ENCODE data around the gene MARCHF2.
"Not testable (repeated sequence)": the region's sequence is repeated elsewhere in the genome, so short reads cannot be mapped to it uniquely, and the experiment has no call there.

Gene MARCHF2

DNA sequence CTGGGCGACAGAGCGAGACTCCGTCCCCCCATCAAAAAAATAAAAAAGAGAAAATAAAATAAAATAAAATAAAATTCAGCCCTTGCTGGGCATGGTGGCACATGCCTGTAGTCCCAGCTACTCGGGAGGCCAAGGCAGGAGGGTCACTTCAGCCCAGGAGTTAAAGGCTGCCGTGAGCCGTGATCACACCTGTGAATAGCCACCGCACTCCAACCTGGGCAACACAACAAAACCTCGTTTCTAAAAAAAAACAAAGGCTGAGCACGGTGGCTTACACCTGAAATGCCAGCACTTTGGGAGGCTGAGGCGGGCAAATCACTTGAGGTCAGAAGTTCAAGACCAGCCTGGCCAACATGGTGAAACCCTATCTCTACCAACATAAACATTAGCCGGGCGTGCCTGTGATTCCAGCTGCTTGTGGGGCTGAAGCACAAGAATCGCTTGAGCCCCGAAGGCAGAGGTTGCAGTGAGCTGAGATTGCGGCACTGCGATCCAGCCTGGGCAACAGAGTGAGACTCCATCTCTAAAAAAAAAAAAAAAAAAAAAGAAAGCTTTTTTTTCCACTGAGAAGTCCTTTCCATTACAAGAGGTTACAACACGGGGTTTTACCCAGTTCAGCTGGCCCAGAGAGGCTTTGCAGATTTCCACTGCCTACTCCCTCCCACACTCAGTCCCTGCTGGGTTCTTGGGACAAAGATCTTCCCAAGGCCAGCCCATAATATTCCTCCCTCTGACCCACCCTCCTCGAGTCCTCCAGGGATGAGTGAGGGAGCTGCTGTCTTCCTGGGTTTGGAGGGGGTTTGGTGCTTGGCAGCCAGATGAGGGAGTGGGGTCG, 42.7 kb upstream of the MARCHF2 start:
- H3K36me3 ChIP-seq (ENCODE audit: control insufficient read depth in 4 of 4, insufficient read depth in 4 of 4, low read length in 3 of 4), result peaks cover 0 to 6% (median 0%) of the 10 kb centered on the region in 4 experiments
- no peaks in the 10 kb centered on the region for H3K9me3 ChIP-seq (ENCODE audit: control extremely low read depth in 1 of 5, control insufficient read depth in 4 of 5, insufficient read depth in 2 of 5, low read depth in 1 of 5, low read length in 4 of 5)
- DNase-seq, result no peak
- ChIA-PET CTCF (interaction anchor here (0.8 to 2.1 kb wide), 5 partner anchors 12 to 17 kb away, joined by 3 to 10 read pairs (median 3); no protein-coding TSS in a partner anchor), POLR2A (no interaction called here)
- no peak overlapping the region for H3K4me3 ChIP-seq (ENCODE audit: control insufficient read depth in 1 of 7, extremely low read depth in 1 of 7, insufficient read depth in 4 of 7, low read depth in 2 of 7, low read length in 6 of 7)
- WGBS (ENCODE audit: insufficient coverage), result 95% methylated on average over 10 of the region's 19 CpGs
- peaks cover 0 to 28% (median 12%) of the 10 kb centered on the region in 5 experiments for H3K27me3 ChIP-seq (replicated peaks in 2 of 5; ENCODE audit: control insufficient read depth in 4 of 5, insufficient read depth in 5 of 5, low read length in 4 of 5)
- peaks cover 0 to 24% (median 20%) of the 10 kb centered on the region in 4 experiments for H3K4me1 ChIP-seq (ENCODE audit: control extremely low read depth in 1 of 4, control insufficient read depth in 4 of 4, insufficient read depth in 4 of 4, low read length in 3 of 4)
- no peak overlapping the region for H3K27ac ChIP-seq (ENCODE audit: insufficient read depth in 1 of 2, low read depth in 1 of 2, low read length in 2 of 2, poor library complexity in 1 of 2, severe bottlenecking in 2 of 2)

DNA sequence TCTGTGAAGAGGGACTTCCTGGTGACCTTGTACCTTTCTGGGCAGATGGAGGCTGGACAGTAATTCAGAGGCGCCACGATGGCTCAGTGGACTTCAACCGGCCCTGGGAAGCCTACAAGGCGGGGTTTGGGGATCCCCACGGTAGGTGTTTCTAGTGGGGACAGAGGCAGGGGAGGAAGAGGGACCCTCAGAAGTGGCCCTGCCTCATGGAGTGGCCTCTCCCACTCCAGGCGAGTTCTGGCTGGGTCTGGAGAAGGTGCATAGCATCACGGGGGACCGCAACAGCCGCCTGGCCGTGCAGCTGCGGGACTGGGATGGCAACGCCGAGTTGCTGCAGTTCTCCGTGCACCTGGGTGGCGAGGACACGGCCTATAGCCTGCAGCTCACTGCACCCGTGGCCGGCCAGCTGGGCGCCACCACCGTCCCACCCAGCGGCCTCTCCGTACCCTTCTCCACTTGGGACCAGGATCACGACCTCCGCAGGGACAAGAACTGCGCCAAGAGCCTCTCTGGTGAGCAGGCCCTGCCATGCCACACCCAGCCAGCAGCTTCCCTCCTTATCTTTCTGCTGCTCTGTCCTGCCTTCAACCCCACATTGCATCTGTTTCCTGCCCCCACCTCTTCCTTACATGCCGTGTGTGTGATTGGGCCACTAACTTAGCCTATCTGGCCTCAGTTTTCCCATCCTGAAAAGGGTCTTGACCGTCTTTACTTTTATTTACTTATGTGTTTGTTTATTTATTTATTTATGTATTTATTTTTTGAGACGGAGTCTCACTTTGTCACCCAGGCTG, 41.9 kb upstream of the MARCHF2 start:
- Histone ChIP-seq H3K4me1 (ENCODE audit: control extremely low read depth in 1 of 4, control insufficient read depth in 4 of 4, insufficient read depth in 4 of 4, low read length in 3 of 4) (peaks cover 0 to 24% (median 20%) of the 10 kb centered on the region in 4 experiments), H3K27ac (ENCODE audit: insufficient read depth in 1 of 2, low read depth in 1 of 2, low read length in 2 of 2, poor library complexity in 1 of 2, severe bottlenecking in 2 of 2) (no peak overlapping the region), H3K4me3 (ENCODE audit: control insufficient read depth in 1 of 7, extremely low read depth in 1 of 7, insufficient read depth in 4 of 7, low read depth in 2 of 7, low read length in 6 of 7) (peak overlapping the region in 1 of 7 experiments; percentile 8), H3K9me3 (ENCODE audit: control extremely low read depth in 1 of 5, control insufficient read depth in 4 of 5, insufficient read depth in 2 of 5, low read depth in 1 of 5, low read length in 4 of 5) (no peaks in the 10 kb centered on the region), H3K36me3 (ENCODE audit: control insufficient read depth in 4 of 4, insufficient read depth in 4 of 4, low read length in 3 of 4) (peaks cover 0 to 6% (median 0%) of the 10 kb centered on the region in 4 experiments), H3K27me3 (replicated peaks in 2 of 5; ENCODE audit: control insufficient read depth in 4 of 5, insufficient read depth in 5 of 5, low read length in 4 of 5) (peaks cover 0 to 20% (median 7%) of the 10 kb centered on the region in 5 experiments)
- POLR2A ChIA-PET, result no interaction called here
- 78% methylated on average over 25 of the region's 28 CpGs for WGBS (ENCODE audit: insufficient coverage)
- CTCF ChIA-PET, result interaction anchor here (1.0 to 2.1 kb wide), 3 partner anchors 13 to 18 kb away, joined by 3 to 10 read pairs (median 3); no protein-coding TSS in a partner anchor
- peak; percentile 52 to 92 (median 85) for DNase-seq

DNA sequence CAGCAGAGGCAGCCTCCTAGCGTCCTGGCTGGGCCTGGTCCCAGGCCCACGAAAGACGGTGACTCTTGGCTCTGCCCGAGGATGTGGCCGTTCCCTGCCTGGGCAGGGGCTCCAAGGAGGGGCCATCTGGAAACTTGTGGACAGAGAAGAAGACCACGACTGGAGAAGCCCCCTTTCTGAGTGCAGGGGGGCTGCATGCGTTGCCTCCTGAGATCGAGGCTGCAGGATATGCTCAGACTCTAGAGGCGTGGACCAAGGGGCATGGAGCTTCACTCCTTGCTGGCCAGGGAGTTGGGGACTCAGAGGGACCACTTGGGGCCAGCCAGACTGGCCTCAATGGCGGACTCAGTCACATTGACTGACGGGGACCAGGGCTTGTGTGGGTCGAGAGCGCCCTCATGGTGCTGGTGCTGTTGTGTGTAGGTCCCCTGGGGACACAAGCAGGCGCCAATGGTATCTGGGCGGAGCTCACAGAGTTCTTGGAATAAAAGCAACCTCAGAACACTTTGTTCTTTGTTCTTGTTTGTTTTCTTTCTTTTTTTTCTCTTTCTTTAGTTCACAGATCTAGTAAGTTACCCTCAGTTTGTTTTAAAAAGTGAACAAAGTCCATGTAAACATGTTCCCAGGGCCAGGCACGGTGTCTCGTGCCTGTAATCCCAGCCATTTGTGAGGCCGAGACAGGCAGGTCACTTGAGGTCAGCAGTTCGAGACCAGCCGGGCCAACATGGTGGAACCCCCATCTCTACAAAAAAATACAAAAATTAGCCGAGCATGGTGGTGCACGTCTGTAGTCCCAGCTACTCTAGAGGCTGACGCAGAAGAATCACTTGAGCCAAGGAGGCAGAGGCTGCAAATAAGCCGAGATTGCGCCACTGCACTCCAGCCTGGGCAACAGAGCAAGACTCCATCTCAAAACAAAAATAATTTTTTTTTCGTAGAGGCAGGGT, 39.0 kb upstream of the MARCHF2 start:
- H3K4me3 ChIP-seq (ENCODE audit: control insufficient read depth in 1 of 7, extremely low read depth in 1 of 7, insufficient read depth in 4 of 7, low read depth in 2 of 7, low read length in 6 of 7), result no peak overlapping the region

DNA sequence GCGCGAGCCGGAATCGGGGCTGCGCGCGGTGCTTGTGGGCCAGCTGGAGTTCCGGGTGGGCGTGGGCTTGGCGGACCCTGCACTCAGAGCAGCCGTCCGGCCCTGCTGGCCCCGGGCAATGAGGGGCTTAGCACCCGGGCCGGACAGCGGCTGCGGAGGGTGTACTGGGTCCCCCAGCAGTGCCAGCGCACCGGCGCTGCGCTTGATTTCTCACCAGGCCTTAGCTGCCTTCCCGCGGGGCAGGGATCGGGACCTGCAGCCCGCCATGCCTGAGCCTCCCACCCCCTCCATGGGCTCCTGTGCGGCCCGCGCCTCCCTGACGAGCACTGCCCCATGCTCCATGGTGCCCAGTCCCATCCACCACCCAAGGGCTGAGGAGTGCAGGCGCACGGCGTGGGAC, 37.3 kb upstream of the MARCHF2 start:
- H3K4me3 ChIP-seq (ENCODE audit: control insufficient read depth in 1 of 7, extremely low read depth in 1 of 7, insufficient read depth in 4 of 7, low read depth in 2 of 7, low read length in 6 of 7); H3K27me3 ChIP-seq (replicated peaks in 2 of 5; ENCODE audit: control insufficient read depth in 4 of 5, insufficient read depth in 5 of 5, low read length in 4 of 5); CTCF ChIA-PET; H3K27ac ChIP-seq (ENCODE audit: insufficient read depth in 1 of 2, low read depth in 1 of 2, low read length in 2 of 2, poor library complexity in 1 of 2, severe bottlenecking in 2 of 2); H3K36me3 ChIP-seq (ENCODE audit: control insufficient read depth in 4 of 4, insufficient read depth in 4 of 4, low read length in 3 of 4); POLR2A ChIA-PET; H3K4me1 ChIP-seq (ENCODE audit: control extremely low read depth in 1 of 4, control insufficient read depth in 4 of 4, insufficient read depth in 4 of 4, low read length in 3 of 4); H3K9me3 ChIP-seq (ENCODE audit: control extremely low read depth in 1 of 5, control insufficient read depth in 4 of 5, insufficient read depth in 2 of 5, low read depth in 1 of 5, low read length in 4 of 5); DNase-seq: not testable (repeated sequence)
- WGBS (ENCODE audit: insufficient coverage), result 93% methylated on average over 23 of the region's 32 CpGs

More for the DNA sequence above, 39.0 kb upstream of the MARCHF2 start:
- H3K27me3 ChIP-seq (replicated peaks in 2 of 5; ENCODE audit: control insufficient read depth in 4 of 5, insufficient read depth in 5 of 5, low read length in 4 of 5), result no peaks in the 10 kb centered on the region
- H3K27ac ChIP-seq (ENCODE audit: insufficient read depth in 1 of 2, low read depth in 1 of 2, low read length in 2 of 2, poor library complexity in 1 of 2, severe bottlenecking in 2 of 2), result no peak overlapping the region
- peaks cover 0 to 10% (median 8%) of the 10 kb centered on the region in 4 experiments for H3K4me1 ChIP-seq (ENCODE audit: control extremely low read depth in 1 of 4, control insufficient read depth in 4 of 4, insufficient read depth in 4 of 4, low read length in 3 of 4)
- no peaks in the 10 kb centered on the region for H3K9me3 ChIP-seq (ENCODE audit: control extremely low read depth in 1 of 5, control insufficient read depth in 4 of 5, insufficient read depth in 2 of 5, low read depth in 1 of 5, low read length in 4 of 5)
- CTCF ChIA-PET, result interaction anchor here (0.6 kb wide), 1 partner anchor 131 kb away, joined by 3 read pairs; no protein-coding TSS in a partner anchor
- 97% methylated on average over 25 of the region's 26 CpGs for WGBS (ENCODE audit: insufficient coverage)
- peaks cover 0 to 6% (median 0%) of the 10 kb centered on the region in 4 experiments for H3K36me3 ChIP-seq (ENCODE audit: control insufficient read depth in 4 of 4, insufficient read depth in 4 of 4, low read length in 3 of 4)
- DNase-seq, result no peak
- POLR2A ChIA-PET, result no interaction called here

GRCh38 chr19:8376373-8376974, 36.6 kb upstream of the MARCHF2 start:
- H3K36me3 ChIP-seq (ENCODE audit: control insufficient read depth in 4 of 4, insufficient read depth in 4 of 4, low read length in 3 of 4); DNase-seq; H3K27ac ChIP-seq (ENCODE audit: insufficient read depth in 1 of 2, low read depth in 1 of 2, low read length in 2 of 2, poor library complexity in 1 of 2, severe bottlenecking in 2 of 2); H3K9me3 ChIP-seq (ENCODE audit: control extremely low read depth in 1 of 5, control insufficient read depth in 4 of 5, insufficient read depth in 2 of 5, low read depth in 1 of 5, low read length in 4 of 5); POLR2A ChIA-PET; H3K4me3 ChIP-seq (ENCODE audit: control insufficient read depth in 1 of 7, extremely low read depth in 1 of 7, insufficient read depth in 4 of 7, low read depth in 2 of 7, low read length in 6 of 7); H3K27me3 ChIP-seq (replicated peaks in 2 of 5; ENCODE audit: control insufficient read depth in 4 of 5, insufficient read depth in 5 of 5, low read length in 4 of 5); H3K4me1 ChIP-seq (ENCODE audit: control extremely low read depth in 1 of 4, control insufficient read depth in 4 of 4, insufficient read depth in 4 of 4, low read length in 3 of 4): not testable (repeated sequence)
- CTCF ChIA-PET, result interaction anchor here (1.2 to 2.3 kb wide), 2 partner anchors 17 to 22 kb away, joined by 5 to 10 read pairs; no protein-coding TSS in a partner anchor
- 96% methylated on average over 7 of the region's 10 CpGs for WGBS (ENCODE audit: insufficient coverage)

GRCh38 chr19:8377598-8377997, 35.5 kb upstream of the MARCHF2 start:
- H3K27ac ChIP-seq (ENCODE audit: insufficient read depth in 1 of 2, low read depth in 1 of 2, low read length in 2 of 2, poor library complexity in 1 of 2, severe bottlenecking in 2 of 2), result no peak overlapping the region
- no peaks in the 10 kb centered on the region for H3K27me3 ChIP-seq (replicated peaks in 2 of 5; ENCODE audit: control insufficient read depth in 4 of 5, insufficient read depth in 5 of 5, low read length in 4 of 5)
- peaks cover 0 to 6% (median 0%) of the 10 kb centered on the region in 4 experiments for H3K36me3 ChIP-seq (ENCODE audit: control insufficient read depth in 4 of 4, insufficient read depth in 4 of 4, low read length in 3 of 4)
- POLR2A ChIA-PET, result no interaction called here
- WGBS (ENCODE audit: insufficient coverage), result no CpG with 5 or more reads among the region's 1 CpG
- peaks cover 0 to 3% (median 0%) of the 10 kb centered on the region in 5 experiments for H3K9me3 ChIP-seq (ENCODE audit: control extremely low read depth in 1 of 5, control insufficient read depth in 4 of 5, insufficient read depth in 2 of 5, low read depth in 1 of 5, low read length in 4 of 5)
- CTCF ChIA-PET, result interaction anchor here (1.0 to 2.3 kb wide), 5 partner anchors 10 to 26 kb away, joined by 3 to 10 read pairs (median 5); no protein-coding TSS in a partner anchor
- no peak overlapping the region for H3K4me3 ChIP-seq (ENCODE audit: control insufficient read depth in 1 of 7, extremely low read depth in 1 of 7, insufficient read depth in 4 of 7, low read depth in 2 of 7, low read length in 6 of 7)
- no peak for DNase-seq
- no peaks in the 10 kb centered on the region for H3K4me1 ChIP-seq (ENCODE audit: control extremely low read depth in 1 of 4, control insufficient read depth in 4 of 4, insufficient read depth in 4 of 4, low read length in 3 of 4)

All from common myeloid progenitor, CD34-positive (primary cell).